GOT3 (cell line): ENCODE measurements around the gene ZNF766.
"Not testable (repeated sequence)": the region's sequence is repeated elsewhere in the genome, so short reads cannot be mapped to it uniquely, and the experiment has no call there.

Experiments
- DNase-seq: peaks from one replicate; lab custom pipeline; 2025; ENCODE audit warnings: mixed read lengths; lab: John Stamatoyannopoulos, UW

The ZNF766 gene

DNA sequence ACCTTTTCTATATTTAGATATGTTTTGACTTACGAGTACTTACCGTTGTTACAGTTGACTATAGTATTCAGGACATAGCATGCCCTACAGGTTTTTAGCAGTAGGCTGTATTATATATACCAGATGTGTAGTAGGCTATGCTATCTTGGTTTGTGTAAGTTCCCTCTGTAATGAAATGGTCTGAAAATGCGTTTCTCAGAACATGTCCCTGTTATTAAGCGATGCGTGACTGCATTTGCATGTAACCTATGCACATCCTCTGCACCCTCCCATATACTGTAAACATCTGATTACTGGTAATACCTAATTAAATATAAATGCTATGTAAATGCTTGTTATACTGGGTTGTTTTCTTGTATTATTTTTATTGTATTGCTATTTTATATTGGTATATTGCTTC is 6.6 kb downstream of the ZNF766 start:
- no peak for DNase-seq

- DNase-seq: no peak
Observed at GRCh38 chr19:52277471-52277870, 8.1 kb downstream of the ZNF766 start.

DNA sequence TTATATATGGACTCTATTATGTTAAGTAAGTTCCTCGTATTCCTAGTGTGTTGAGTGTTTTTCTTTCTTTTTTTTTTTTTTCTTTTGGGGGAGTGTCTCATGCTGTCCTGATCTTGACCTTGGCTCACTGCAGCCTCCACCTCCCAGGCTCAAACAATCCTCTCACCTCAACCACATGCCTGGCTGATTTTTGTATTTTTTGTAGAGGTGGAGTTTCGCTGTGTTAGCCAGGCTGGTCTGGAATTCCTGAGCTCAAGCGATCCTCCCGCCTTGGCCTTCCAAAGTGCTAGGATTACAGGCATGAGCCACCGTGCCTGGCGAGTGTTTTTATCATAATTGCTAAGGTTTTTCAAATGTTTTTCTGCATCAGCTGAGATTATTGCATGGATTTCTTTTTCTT is 16.9 kb downstream of the ZNF766 start:
- DNase-seq: no peak

GRCh38 chr19:52291781-52292180 is 22.4 kb downstream of the ZNF766 start:
- no peak for DNase-seq

DNA sequence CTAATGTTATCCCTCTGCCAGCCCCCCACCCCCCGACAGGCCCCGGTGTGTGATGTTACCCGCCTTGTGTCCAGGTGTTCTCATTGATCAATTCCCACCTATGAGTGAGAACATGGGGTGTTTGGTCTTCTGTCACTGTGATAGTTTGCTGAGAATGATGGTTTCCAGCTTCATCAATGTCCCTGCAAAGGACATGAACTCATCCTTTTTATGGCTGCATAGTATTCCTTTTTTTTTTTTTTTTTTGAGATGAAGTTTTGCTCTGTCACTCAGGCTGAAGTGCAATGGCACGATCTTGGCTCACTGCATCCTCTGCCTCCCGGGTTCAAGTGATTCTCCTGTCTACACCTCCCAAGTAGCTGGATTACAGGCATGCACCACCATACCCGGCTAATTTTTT is 23.6 kb downstream of the ZNF766 start:
- DNase-seq: not testable (repeated sequence)

GRCh38 chr19:52296400-52296772 is 27.0 kb downstream of the ZNF766 start:
- no peak for DNase-seq

- DNase-seq: no peak
Observed at GRCh38 chr19:52296773-52297600, 27.6 kb downstream of the ZNF766 start, which contains the start of gene ZNF480. TSS of gene ZNF480 (plus strand) at chr19:52297169. CDS start at chr19:52300413, 3,244 bp downstream.

- no peak for DNase-seq
Observed at GRCh38 chr19:52297601-52298364, 28.4 kb downstream of the ZNF766 start.

DNA sequence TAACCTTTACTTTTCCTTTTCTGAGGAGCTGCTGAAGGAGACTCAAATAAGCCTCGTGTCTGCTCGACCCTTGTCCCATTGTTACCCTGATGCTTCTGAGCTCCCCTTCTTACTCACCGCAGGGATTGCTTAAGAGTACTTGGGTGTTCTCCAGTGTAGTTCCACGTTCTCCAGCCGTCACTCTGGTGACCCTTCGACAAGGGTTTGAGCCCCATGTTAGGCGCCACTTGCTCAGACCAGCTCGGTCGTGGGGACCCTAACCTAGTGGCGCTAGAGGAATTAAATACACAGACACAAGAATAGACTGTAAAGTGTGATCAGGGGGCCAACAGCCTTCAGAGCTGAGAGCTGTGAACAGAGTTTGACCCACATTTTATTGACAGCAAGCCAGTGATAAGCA is 37.9 kb downstream of the ZNF766 start:
- no peak for DNase-seq

GRCh38 chr19:52322429-52322828 is 53.0 kb downstream of the ZNF766 start:
- DNase-seq: no peak

- DNase-seq: no peak
Observed at GRCh38 chr19:52331757-52332156, 62.4 kb downstream of the ZNF766 start.

DNA sequence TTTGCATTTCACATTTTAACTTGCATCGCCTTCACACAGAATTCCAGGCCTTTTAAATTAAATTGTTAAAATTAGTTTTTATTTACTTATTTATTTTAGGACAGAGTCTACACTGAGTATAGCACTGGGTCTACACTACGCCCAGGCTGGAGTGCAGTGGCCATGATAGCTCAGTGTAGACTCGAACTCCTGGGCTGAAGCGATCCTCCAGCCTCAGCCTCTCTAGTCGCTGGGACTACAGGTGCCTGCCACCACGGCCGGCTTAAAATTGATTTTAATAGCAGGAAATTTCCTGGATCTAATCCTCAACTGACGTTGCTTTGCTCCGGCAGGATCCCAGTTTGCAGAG is 66.4 kb downstream of the ZNF766 start:
- no peak for DNase-seq

GRCh38 chr19:52336117-52336790 is 66.9 kb downstream of the ZNF766 start, which contains the start of gene ZNF610:
TSS of gene ZNF610 (plus strand) at chr19:52336243. CDS start at chr19:52349173, 12,930 bp downstream.
- DNase-seq: peak; percentile 30

GRCh38 chr19:52336791-52337381 is 67.5 kb downstream of the ZNF766 start:
- DNase-seq: no peak

- DNase-seq: not testable (repeated sequence)
Observed at GRCh38 chr19:52339022-52339421, 69.6 kb downstream of the ZNF766 start.

- no peak for DNase-seq
Observed at GRCh38 chr19:52343548-52343947, 74.2 kb downstream of the ZNF766 start.

DNA sequence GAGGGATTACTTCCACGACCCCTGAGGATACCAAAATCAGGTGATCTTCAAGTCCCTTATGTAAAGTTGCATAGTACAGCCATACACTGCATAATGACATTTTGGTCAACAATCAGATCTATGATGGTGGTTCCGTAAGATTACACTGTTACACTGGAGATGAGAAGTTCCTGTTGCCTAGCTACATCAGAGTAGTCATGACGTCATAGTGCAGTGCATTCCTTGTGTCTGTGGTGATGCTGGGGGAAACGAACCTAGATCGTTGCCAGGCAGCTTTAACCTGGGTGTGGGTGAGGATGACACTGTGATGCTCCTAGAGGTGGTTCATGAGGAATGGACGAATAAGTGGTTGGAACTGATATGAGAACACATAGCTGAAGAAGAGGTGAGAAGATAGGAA is 75.8 kb downstream of the ZNF766 start:
- no peak for DNase-seq
